Measurements from ENCODE around the gene LGR6.

- TF ChIP-seq CTCF (IDR thresholded peaks at IDR 0.05 in 4 of 5, conservative IDR thresholded peaks at IDR 0.05 in 1 of 5) (no peak), POLR2A (IDR thresholded peaks at IDR 0.05) (no peak)
Measured at GRCh38 chr1:202319381-202320080, 125.9 kb downstream of the LGR6 start.
